ENCODE data around the gene WSCD2.

WSCD2 gene

DNA sequence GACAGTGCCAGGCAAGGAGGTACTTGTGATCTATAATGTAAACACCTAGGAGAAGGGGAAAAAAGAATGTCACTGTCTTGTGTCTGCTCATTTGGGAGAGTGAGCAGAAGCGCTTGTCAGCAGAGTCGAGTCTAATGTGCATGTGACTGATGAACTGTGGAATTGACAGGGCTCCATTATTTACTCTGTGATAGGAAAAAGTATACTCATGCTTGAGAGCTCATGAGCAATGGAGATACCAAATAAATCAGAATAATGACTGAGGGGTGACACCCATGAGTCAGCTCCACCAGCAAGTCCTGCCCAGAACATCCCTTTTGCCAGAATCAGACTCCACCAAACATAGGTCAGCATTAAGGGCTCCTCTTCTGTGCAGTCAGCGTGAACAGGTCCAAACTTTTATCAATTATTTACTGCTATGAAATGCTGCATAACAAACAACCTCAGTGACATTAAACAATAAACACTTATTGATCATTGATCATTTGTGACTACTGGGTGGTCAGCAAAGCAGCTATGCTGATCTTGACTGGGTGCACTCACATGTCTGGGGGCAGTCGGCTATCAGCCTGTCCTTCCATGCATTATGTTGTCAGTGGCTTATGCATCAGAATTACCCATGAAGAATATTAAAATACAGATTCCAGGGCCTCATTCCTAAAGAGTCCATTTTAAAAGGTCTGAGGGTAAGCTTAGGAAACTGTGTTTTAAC lies 29.2 kb upstream of the WSCD2 start:
- Mint-ChIP-seq H3K4me3 (no peak overlapping the region), H3K27me3 (peaks cover 4% of the 10 kb centered on the region), H3K36me3 (ENCODE audit: low read depth) (no peaks in the 10 kb centered on the region), H3K4me1 (no peaks in the 10 kb centered on the region), H3K27ac (no peak overlapping the region), H3K9me3 (no peaks in the 10 kb centered on the region)
- DNase-seq (no peak), ATAC-seq (no peak)

DNA sequence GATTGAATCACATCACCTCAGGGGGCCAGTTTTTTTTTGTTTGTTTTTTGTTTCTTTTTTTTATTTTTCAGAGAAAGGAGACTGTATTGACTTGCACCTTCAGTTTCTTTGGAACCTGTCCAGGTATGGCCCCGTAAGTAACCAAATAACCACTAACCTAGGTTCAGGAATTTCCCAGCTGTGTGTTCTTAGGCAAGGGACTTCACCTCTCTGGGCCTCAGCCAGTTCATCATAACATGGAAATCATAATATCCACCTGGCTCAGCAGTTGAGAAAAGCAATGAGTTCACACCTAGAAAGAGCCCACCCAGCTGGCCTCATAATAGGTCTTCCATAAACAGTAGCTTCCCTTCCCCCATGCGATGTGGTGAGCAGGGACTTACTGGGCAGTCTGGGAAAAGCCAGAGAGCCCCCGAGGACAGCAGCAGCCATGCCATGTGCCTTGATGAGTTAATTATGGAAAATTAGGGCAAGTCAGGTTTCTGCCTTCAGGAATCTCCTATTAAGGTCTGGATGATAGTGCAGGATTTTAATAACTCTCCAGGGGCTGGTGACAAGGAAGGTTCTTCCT lies 27.4 kb upstream of the WSCD2 start:
- Mint-ChIP-seq H3K4me3 (no peak overlapping the region), H3K36me3 (ENCODE audit: low read depth) (no peaks in the 10 kb centered on the region), H3K9me3 (no peaks in the 10 kb centered on the region)

DNA sequence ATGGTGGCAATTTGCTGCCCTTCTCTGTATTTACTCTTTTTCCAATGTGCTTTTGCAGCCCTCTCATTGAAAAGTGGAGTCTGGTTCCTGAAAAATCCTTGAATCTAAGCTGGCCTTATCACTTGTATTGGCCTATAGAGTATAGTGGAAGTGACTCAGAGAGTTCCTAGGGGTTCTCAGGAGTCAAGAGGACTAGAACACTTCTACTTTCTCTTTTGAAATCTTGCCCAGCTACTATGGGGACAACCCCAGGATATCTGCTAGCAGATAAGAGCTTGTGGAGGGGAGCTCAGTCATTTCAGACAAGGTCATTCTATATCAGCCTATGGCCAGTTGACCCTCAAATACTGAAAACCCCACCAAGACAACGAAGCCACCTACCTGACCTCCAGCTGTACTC lies 26.7 kb upstream of the WSCD2 start:
- ATAC-seq (no peak), DNase-seq (no peak)
- Mint-ChIP-seq H3K4me1 (no peaks in the 10 kb centered on the region), H3K4me3 (no peak overlapping the region), H3K27ac (no peak overlapping the region), H3K36me3 (ENCODE audit: low read depth) (no peaks in the 10 kb centered on the region), H3K9me3 (no peaks in the 10 kb centered on the region), H3K27me3 (peaks cover 6% of the 10 kb centered on the region)

More for the DNA sequence above, 27.4 kb upstream of the WSCD2 start:
- Mint-ChIP-seq H3K27ac (no peak overlapping the region), H3K27me3 (peaks cover 6% of the 10 kb centered on the region), H3K4me1 (no peaks in the 10 kb centered on the region)
- no peak for DNase-seq
- ATAC-seq: no peak

DNA sequence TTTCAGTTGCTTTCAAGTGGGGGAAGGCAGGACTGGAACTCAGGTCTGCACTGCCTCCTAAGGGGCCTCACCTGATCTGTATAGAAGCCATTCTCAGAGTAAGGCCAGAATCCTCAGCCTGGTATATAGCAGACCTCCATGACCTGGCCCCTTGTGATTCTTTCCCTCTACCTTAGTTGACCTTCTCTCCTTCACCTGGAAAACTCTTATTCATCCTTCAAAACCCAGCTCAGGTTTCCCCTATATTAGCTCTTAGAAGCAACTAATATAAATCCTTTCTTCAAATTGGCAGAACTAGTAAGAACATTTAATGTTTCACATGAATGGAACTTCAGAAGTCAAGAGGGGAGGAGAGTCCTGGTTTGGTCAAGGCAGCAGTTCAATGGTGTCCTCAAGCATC lies 26.0 kb upstream of the WSCD2 start:
- Mint-ChIP-seq H3K4me3 (no peak overlapping the region), H3K27me3 (peaks cover 6% of the 10 kb centered on the region), H3K27ac (no peak overlapping the region), H3K4me1 (no peaks in the 10 kb centered on the region), H3K9me3 (no peaks in the 10 kb centered on the region), H3K36me3 (ENCODE audit: low read depth) (no peaks in the 10 kb centered on the region)
- DNase-seq: no peak
- no peak for ATAC-seq

DNA sequence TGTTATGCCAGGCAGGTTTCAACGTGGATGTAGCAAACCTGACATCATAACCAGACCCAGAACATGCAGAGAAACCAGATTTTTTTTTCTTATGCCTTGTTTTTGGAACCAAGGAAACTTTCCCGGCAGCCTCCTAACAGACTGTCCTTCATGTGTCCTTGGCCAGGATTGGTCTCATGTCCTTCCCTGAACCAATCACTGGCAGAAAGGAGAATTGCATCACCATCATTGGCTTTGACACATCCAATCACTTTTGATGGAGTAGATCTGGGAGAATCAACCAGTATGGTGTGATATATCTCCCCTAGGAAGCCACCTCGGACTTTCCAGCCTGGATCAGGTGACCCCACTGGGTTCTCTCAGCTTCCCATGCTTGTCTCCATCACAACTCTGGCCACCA lies 25.6 kb upstream of the WSCD2 start:
- peaks cover 6% of the 10 kb centered on the region for H3K27me3 Mint-ChIP-seq
- H3K4me3 Mint-ChIP-seq: no peak overlapping the region
- ATAC-seq (no peak), DNase-seq (no peak)
- no peaks in the 10 kb centered on the region for H3K4me1 Mint-ChIP-seq
- H3K27ac Mint-ChIP-seq: no peak overlapping the region
- no peaks in the 10 kb centered on the region for H3K9me3 Mint-ChIP-seq
- no peaks in the 10 kb centered on the region for H3K36me3 Mint-ChIP-seq (ENCODE audit: low read depth)

DNA sequence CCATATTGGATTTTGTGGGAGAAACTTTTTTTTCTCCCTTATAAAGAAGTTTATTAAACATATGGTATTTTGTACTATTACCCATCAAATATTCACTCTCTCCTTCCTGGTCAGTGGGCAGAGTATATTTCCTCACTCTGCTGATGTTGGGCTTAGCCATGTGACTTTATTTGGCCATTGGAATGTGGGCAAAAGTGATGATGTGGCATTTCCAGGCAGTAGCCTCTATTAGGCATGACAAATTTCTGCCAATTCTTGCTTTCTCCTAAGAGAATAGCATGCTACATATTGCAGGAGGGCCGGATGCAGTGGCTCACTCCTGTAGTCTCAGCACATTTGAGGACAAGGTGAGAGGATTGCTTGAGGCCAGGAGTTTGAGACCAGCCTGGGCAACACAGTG lies 24.4 kb upstream of the WSCD2 start:
- no peaks in the 10 kb centered on the region for H3K36me3 Mint-ChIP-seq (ENCODE audit: low read depth)
- H3K27me3 Mint-ChIP-seq: peaks cover 6% of the 10 kb centered on the region
- no peak overlapping the region for H3K27ac Mint-ChIP-seq
- no peaks in the 10 kb centered on the region for H3K9me3 Mint-ChIP-seq
- H3K4me1 Mint-ChIP-seq: no peaks in the 10 kb centered on the region
- no peak for ATAC-seq
- DNase-seq: no peak
- H3K4me3 Mint-ChIP-seq: no peak overlapping the region

DNA sequence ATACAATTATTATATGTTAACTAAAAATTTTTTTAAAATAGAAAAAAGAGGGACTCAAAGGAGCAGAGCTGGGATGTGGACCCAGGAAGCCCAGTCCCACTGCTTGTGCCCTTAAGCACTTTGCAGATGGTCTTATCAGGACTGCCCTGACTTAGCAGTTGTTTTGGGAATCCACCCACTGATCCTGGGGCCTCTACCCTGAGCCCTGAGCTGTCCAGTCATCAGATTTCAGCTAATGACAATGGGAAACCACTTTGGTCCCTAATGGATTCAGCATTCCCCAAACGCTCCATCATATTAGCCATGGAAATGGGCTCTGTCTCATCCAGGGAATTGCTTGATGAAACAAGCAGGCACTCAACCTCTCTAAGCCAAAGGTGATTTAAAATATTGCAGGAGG lies 22.5 kb upstream of the WSCD2 start:
- no peak overlapping the region for H3K4me3 Mint-ChIP-seq
- no peaks in the 10 kb centered on the region for H3K9me3 Mint-ChIP-seq
- no peak for DNase-seq
- no peak for ATAC-seq
- no peak overlapping the region for H3K27ac Mint-ChIP-seq
- H3K36me3 Mint-ChIP-seq (ENCODE audit: low read depth): no peaks in the 10 kb centered on the region
- peaks cover 4% of the 10 kb centered on the region for H3K27me3 Mint-ChIP-seq
- H3K4me1 Mint-ChIP-seq: no peaks in the 10 kb centered on the region

DNA sequence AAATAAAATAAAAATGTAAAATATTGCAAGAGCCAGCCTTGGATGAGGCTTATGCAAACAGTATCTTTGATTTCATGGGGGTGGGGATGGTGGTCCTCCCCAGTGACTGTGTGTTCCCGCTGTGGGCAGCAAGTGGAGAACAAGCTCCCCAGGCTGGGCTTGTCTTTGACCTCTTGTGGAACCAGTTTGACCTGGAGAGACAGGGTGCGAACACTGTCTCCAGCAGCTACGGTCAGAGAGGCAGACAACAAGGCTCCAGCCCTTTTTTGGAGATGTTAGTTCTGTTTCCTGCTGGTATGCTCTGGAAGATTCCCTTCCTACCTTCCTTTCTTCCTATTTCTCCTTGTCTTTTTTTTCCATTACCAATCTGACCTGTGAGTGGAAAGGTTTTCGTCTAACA lies 21.8 kb upstream of the WSCD2 start:
- no peak for ATAC-seq
- Mint-ChIP-seq H3K4me1 (no peaks in the 10 kb centered on the region), H3K36me3 (ENCODE audit: low read depth) (no peaks in the 10 kb centered on the region)

DNA sequence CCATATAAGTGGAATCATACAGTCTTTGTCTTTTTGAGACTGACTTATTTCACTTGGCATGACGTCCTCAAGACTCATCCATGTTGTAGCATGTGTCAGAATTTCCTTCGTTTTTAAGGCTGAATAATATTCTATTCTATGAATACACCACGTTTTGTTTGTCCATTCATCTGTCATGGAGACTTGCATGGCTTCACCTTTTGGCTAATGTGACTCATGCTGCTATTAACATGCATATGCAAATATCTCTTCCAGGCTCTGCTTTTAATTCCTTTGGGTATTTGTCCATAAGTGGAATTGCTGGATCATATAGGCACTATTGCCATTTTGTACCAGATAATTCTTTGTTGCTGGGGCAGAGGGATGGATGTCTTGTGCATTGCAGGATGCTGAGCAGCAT lies 19.6 kb upstream of the WSCD2 start:
- Mint-ChIP-seq H3K9me3 (no peaks in the 10 kb centered on the region), H3K27me3 (peaks cover 4% of the 10 kb centered on the region), H3K4me1 (no peaks in the 10 kb centered on the region), H3K4me3 (no peak overlapping the region), H3K36me3 (ENCODE audit: low read depth) (no peaks in the 10 kb centered on the region), H3K27ac (no peak overlapping the region)
- ATAC-seq (no peak), DNase-seq (no peak)

More for the DNA sequence above, 21.8 kb upstream of the WSCD2 start:
- no peak for DNase-seq
- no peaks in the 10 kb centered on the region for H3K9me3 Mint-ChIP-seq
- no peak overlapping the region for H3K4me3 Mint-ChIP-seq
- H3K27me3 Mint-ChIP-seq: peaks cover 4% of the 10 kb centered on the region
- H3K27ac Mint-ChIP-seq: no peak overlapping the region

DNA sequence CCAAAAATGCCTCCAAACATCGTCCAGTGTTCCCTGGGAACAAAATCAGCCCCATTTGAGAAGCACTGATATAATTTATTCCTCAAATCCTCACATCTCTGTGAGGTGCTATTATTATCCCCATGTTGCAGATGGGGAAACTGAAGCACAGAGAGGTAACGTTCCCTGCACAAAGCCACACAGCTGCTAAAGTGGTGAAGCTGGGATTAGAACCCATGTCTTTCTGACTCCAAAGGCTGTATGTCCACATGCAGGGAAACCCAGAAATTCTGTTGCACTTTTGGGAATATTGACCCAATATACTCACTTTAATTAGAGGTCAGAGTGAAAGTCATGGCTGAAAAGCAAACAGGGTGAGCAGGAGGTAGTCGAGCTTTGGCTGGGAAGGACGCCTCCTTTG lies 19.1 kb upstream of the WSCD2 start:
- no peaks in the 10 kb centered on the region for H3K9me3 Mint-ChIP-seq
- no peak overlapping the region for H3K4me3 Mint-ChIP-seq
- no peaks in the 10 kb centered on the region for H3K36me3 Mint-ChIP-seq (ENCODE audit: low read depth)
- DNase-seq (no peak), ATAC-seq (no peak)
- peaks cover 4% of the 10 kb centered on the region for H3K27me3 Mint-ChIP-seq
- no peak overlapping the region for H3K27ac Mint-ChIP-seq
- H3K4me1 Mint-ChIP-seq: no peaks in the 10 kb centered on the region

DNA sequence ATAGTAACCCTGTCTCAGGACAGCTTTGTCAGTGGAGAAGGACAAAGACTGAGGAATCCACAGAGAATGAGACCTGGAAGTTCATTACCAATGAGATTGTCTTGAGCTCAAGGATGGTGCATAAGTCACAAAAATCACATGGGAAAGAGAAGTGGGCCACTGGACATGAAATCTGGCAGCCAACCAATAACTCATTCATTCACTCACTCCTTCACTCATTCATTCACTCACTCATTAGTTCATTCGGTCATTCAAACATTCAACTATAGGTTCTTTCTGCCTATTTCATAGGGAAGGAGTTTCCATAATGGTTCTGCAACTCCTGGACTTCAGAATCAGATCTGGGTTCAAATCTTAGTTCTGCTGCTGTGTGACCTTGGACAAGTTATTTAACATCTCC lies 18.2 kb upstream of the WSCD2 start:
- no peaks in the 10 kb centered on the region for H3K27me3 Mint-ChIP-seq
- H3K9me3 Mint-ChIP-seq: no peaks in the 10 kb centered on the region
- H3K4me1 Mint-ChIP-seq: no peaks in the 10 kb centered on the region
- no peak overlapping the region for H3K27ac Mint-ChIP-seq
- no peaks in the 10 kb centered on the region for H3K36me3 Mint-ChIP-seq (ENCODE audit: low read depth)
- H3K4me3 Mint-ChIP-seq: no peak overlapping the region
- DNase-seq: no peak
- no peak for ATAC-seq

DNA sequence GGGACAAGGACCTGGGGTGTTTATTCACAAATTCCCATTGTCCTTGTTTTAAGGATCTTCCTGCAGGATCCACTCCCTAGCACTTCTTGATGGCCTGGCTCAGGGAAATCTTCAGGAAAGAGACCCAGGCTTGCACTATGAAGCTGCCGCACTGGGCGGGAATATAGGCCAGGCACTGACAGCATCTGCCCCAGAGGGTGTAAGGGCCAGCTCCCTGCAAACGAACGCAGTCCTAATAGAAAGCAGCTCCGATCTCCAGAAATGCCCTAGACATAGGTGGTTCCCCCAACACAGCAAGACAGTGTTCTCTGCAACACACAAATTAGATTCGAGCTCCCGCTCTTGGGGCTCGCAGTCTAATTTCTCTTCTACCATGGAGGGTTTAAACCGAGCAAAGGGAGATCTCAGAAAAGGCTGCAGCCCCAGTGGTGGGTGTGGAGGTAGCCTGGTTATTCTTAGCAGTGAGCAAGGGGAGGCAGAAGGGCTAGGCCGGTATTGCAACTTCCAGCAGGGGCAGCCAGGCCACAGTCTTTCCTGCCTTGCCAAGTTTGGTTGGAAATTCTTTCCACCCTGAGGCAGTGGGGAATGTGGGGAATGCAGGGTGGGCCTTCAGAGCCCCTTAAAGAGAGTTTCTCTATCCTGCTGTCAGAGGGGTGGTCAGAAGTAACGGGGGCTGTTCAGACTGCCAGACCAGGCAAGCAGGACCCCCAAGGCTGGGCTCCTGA lies 16.1 kb upstream of the WSCD2 start:
- no peak overlapping the region for H3K4me3 Mint-ChIP-seq

DNA sequence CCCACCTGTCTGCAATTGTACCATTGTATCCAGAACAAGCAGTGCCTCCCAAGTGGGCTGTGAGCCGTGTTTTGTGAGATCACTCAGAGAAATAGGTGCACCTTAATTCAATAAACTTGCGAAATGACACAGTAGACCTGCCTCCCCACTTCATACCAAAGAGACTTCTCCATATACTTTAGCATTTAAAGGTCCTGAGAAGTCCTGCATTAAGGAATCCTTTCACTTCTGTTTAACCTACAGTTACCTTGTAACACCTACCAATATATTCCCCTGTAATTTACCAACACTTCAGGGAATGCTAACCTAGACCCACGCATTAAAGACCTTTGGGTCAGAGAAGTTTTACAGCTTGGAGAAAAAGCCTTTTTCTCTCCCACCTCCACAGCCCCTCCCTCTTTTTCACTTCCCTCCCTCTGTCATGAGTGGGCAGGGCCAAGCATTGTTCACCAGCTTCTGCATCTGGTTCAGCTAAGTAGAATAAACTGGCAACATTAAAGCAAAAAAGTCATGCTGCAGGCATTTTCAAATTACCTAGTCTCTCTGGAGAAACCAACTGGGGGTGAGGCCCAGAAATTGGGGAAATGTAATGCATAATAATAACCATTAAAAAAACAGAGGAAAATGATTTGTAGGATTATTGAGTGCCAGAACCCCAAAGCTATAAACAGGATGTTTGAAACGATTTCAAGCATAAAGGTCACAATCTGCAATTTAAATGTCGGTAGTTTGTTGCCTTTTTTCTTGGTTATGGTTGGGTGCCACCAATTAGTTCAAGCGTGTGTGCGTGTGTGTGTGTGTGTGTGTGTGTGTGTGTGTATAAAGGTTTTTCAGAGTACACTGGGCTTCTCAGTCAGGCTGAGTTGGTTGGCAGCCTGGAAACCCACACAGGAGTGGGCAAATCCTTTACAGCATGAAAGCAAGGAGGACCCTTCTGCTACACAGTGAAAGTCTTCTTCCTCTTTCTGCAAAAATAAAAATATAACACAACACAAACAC lies 13.7 kb upstream of the WSCD2 start:
- ATAC-seq (no peak), DNase-seq (no peak)
- H3K4me1 Mint-ChIP-seq: peaks cover 3% of the 10 kb centered on the region
- no peak overlapping the region for H3K4me3 Mint-ChIP-seq
- peaks cover 11% of the 10 kb centered on the region for H3K27me3 Mint-ChIP-seq
- no peaks in the 10 kb centered on the region for H3K9me3 Mint-ChIP-seq
- no peaks in the 10 kb centered on the region for H3K36me3 Mint-ChIP-seq (ENCODE audit: low read depth)
- no peak overlapping the region for H3K27ac Mint-ChIP-seq

More for the DNA sequence above, 16.1 kb upstream of the WSCD2 start:
- DNase-seq (no peak), ATAC-seq (no peak)
- H3K9me3 Mint-ChIP-seq: no peaks in the 10 kb centered on the region
- H3K4me1 Mint-ChIP-seq: no peaks in the 10 kb centered on the region
- H3K27ac Mint-ChIP-seq: no peak overlapping the region
- H3K36me3 Mint-ChIP-seq (ENCODE audit: low read depth): no peaks in the 10 kb centered on the region
- H3K27me3 Mint-ChIP-seq: peaks cover 5% of the 10 kb centered on the region

DNA sequence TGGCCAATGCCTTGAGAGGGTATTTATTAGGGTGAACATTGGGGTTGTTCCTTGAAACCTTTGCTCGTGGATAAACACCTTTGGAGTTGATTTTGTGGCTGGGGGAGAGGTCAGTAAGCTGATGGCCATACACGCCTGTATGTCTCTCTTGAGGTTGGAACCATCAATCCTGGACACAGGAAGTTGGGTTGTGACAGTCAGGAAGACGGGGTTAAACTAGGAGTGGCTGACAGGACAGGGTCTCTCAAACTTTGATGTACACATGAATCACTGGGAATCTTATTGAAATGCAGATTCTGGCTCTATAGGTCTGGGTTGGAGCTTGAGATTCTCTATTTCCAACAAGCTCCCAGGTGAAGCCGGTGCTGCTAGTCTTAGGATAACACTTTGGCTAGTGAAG lies 12.8 kb upstream of the WSCD2 start:
- Mint-ChIP-seq H3K27me3 (peaks cover 18% of the 10 kb centered on the region), H3K4me3 (no peak overlapping the region), H3K9me3 (no peaks in the 10 kb centered on the region), H3K36me3 (ENCODE audit: low read depth) (no peaks in the 10 kb centered on the region), H3K27ac (no peak overlapping the region), H3K4me1 (peaks cover 3% of the 10 kb centered on the region)
- DNase-seq (no peak), ATAC-seq (no peak)

Data from activated naive CD8-positive, alpha-beta T cell treated with anti-CD3 and anti-CD28 coated beads, Interleukin-2, amount 50 U/mL, for 24 hours (primary cell).